ENCODE results near the gene CEBPA.

GRCh38 chr19:33252971-33253370 is 49.4 kb downstream of the CEBPA start:
- no peak for TF ChIP-seq MAX (IDR thresholded peaks at IDR 0.05)
- no peak for TF ChIP-seq JUND (IDR thresholded peaks at IDR 0.05)

Measured in liver (tissue), 2 donors.